GM10266 (cell line): ENCODE results near the gene DNAJB13.

Source experiments
- DNase-seq: peaks from one replicate; pipeline ENCODE4 v3.0.0; 2012; ENCODE audit errors: extremely low spot score
- TF ChIP-seq, protein P1 (sequence below): IDR thresholded peaks from 2 replicates; pipeline ENCODE4 v1.5.1; 2012; ENCODE audit warnings: mild to moderate bottlenecking, low read depth; ENCODE audit not compliant: control insufficient read depth, insufficient read depth; ENCODE audit errors: missing control alignments

The DNAJB13 gene

DNA sequence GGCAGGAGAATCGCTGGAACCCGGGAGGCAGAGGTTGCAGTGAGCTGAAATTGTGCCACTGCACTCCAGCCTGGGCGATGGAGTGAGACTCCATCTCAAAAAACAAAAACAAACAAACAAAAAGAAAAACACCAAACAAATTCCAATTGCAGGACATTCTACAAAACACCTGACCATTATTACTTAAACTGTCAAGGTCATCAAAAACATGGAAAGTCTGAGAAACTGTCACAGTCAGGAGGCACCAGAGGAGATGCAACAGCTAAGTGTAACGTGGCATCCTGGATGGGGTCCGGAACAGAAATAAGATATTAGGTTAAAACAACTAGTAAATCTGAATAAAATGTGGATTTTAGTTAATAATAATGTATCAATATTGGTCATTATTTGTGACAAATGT, 914 bp upstream of the DNAJB13 start:
- TF ChIP-seq, protein P1, sequence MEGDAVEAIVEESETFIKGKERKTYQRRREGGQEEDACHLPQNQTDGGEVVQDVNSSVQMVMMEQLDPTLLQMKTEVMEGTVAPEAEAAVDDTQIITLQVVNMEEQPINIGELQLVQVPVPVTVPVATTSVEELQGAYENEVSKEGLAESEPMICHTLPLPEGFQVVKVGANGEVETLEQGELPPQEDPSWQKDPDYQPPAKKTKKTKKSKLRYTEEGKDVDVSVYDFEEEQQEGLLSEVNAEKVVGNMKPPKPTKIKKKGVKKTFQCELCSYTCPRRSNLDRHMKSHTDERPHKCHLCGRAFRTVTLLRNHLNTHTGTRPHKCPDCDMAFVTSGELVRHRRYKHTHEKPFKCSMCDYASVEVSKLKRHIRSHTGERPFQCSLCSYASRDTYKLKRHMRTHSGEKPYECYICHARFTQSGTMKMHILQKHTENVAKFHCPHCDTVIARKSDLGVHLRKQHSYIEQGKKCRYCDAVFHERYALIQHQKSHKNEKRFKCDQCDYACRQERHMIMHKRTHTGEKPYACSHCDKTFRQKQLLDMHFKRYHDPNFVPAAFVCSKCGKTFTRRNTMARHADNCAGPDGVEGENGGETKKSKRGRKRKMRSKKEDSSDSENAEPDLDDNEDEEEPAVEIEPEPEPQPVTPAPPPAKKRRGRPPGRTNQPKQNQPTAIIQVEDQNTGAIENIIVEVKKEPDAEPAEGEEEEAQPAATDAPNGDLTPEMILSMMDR: no peak

DNA sequence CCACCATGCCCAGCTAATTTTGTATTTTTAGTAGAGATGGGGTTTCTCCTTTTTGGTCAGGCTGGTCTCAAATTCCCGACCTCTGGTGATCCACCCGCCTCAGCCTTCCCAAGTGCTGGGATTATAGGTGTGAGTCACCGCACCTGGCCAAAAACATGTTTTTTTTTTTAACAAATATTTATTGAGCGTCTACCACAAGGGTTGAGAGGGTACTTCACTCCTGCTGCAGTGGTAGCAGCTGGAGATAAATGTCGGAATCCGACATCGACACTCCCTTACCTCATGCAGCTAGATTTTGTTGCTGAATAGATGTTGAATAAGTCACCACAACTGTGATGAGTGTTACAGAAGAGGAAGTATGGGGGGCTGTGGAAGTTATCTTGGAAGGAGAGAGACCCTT, 971 bp downstream of the DNAJB13 start:
- no peak for DNase-seq

More for the DNA sequence above, 914 bp upstream of the DNAJB13 start:
- DNase-seq: no peak

DNA sequence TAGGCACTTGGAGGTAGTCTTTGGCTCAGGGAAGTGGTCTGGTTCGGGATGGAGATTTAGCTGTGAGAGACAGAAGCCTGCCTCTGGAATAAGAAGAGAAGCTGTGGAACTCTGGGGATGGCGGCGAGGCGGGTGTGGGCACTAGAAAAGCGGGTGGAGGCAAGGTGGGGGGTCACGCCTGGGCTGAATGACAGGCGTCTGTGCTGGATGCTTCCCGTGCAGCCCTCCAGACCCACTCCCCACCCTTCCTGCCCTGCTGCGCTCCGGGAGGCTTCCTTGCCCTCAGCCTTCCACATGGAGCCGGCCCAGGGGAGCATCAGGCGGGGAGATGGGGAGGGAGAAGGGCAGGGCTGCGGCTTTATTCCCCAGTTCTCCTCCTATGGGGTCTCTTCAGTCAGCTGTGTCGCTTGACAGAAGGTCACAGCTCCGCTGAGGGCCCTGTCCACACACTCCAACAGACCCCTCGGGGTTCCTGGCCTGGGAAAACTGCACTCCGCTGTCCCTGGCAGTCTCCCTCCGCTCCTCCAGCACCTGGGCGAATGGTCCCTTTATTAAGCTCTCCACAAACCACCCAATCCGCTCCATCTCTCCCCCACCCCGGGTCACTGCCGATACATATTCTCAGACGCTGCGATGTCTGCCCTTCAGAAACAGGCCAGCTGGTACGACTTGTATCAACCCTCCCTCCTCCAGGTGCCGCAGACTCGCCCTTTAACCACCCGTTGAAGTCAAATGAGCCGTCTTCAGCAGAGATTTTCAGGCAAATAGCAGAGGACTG, 6.2 kb downstream of the DNAJB13 start:
- TF ChIP-seq, protein P1: no peak
- DNase-seq: no peak

More for the DNA sequence above, 971 bp downstream of the DNAJB13 start:
- TF ChIP-seq, protein P1: no peak

DNA sequence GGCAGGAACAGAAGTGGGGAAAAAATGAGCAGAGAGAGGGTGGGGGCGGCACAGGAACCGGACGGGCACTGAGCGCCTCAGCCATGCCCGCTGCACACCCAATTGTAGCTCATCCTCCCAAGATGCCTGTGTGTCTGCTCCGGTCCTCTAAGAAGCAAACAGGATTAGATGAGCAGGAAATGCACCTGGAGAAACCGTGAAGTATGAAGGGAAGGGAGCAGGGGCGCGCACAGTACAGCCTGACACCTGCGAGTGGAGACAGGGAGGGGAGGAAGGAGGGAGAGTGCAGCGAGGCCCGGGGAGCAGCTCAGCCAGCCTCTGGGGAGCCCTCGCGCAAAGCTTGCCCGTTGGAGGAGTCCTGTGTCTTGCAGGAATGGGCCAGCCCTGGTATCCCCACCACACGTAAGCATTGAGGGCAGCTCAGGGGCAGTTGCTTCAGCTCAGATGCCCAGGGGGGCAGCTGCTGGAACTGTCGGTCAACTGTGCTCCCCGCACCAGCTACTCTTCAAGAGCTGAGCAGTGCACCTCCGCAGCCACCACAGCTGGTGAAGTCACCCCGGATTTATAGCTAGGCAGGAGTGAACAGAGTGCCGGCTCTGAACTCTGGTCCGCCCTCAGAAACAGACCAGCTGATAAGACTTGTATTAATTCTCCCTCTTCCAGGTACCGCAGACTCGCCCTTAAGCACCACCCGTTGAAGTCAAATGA, 7.0 kb downstream of the DNAJB13 start:
- DNase-seq: no peak
- TF ChIP-seq, protein P1: no peak

DNA sequence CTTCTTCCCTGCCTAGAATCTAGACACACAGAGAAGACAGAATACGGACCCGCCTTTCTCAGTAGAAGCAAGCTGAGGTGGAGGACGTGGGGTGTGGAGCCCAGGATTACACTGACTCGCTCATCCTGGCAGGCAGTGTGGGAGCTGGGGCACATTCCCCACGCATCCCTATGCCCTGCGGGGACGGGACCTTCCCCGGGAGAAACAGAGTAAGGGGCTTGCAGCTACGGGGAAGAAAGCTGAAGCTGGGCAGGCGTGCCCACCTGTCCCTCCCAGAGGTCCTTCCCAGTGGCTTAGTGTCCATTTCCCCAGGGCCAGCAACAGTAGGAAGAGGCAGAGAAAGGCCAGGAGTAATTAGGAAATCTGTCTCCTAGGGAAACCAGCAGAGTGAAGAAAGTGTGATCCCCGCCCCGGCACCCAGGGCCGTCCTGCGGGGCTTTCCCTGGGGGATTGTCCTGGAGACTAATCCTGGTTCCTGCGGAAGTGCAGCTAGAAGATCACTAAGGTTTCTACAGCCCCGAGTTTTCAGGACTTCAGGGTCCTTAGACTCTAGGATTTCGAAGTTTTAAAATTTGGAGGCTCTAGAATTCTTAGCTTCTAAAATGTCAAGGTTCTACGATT, 7.8 kb downstream of the DNAJB13 start:
- TF ChIP-seq, protein P1: no peak
- no peak for DNase-seq

DNA sequence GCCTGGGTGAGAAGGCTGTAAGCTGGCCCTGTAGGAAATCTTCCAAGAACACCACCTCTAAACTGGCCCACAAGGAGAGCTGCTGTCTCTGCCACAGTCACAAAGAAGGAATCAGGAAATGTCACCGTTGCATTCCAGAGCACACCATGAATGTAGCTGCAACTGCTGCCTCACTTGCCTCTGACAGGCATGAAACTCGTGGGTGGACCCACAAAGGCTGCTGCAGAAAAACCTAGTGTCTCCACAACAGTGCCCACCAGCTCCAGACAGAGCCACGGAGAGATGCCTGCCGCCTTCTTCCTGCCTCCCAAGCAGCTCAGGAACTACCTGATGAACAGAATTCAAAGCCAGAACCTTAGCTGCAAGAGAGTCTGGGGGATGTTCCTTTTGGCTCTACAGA, 10.5 kb downstream of the DNAJB13 start:
- TF ChIP-seq, protein P1: no peak

DNA sequence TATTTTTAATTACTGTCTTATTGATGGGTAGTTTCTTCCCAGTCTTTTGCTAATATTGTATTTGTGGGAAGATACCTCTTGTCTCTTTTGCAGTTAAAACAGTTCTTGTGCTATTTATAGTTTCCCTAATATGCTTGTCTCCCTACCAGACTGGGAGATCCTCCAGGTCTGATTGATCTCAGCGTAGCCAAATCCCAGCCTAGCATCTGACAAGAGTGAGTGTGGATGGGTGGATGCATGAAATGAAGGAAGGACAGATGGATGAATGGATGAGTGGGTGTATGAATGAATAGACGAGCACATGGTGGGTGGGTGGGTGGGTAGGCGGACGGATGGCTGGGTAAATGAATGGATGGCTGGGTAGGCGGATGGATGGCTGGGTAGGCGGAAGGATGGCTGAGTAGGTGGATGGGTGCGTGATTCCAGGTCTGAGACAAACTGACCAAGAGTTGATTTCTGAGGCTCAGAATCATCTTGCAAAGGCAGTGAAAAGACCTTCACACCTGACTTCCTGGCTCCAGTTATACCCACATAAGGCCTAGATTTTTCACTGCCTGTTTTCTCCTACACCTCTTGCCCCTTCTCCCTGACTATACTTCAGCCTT, 11.4 kb downstream of the DNAJB13 start:
- no peak for DNase-seq
- TF ChIP-seq, protein P1: no peak

More for the DNA sequence above, 10.5 kb downstream of the DNAJB13 start:
- DNase-seq: no peak
